ENCODE results near the gene INPP5D. TPM values are rescaled to one million over a fixed set of nuclear protein-coding genes. Genes with fewer than 3 reads are reported as not detected.
"Not testable (repeated sequence)": the region's sequence is repeated elsewhere in the genome, so short reads cannot be mapped to it uniquely, and the experiment has no call there.

The INPP5D gene
- 0.86 TPM for polyA plus RNA-seq (2013, experiment 1 of 2; ENCODE audit: insufficient read length)
- 0.71 TPM for polyA plus RNA-seq (2013, experiment 2 of 2; ENCODE audit: insufficient read length)

DNA sequence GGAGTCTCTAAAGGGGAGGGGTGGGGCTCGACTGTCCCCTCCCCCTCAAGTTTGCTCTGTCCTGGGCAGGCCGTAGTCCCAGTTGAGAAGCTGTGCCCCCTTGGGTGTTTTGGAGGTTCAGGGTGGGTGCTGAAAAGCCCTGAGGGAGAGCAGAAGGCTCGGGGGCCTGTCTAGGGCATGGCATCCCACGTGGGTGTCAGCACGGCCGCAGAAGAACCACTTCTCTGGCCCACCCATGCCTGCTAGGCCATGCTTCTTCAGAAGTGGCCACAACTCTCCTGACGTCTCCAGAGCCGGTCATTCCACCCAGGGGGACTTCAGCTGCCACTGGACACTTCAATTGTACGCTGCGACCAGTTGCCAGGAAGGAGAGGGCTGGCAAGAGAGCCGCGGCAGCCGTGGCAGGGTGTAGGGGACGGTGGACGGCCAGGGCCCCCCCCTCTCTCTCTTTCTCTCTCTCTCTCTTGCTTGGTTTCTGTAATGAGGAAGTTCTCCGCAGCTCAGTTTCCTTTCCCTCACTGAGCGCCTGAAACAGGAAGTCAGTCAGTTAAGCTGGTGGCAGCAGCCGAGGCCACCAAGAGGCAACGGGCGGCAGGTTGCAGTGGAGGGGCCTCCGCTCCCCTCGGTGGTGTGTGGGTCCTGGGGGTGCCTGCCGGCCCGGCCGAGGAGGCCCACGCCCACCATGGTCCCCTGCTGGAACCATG, at the start of gene INPP5D:
INPP5D (plus strand) TSS at position 546 of the 704 bp plus-strand sequence; CDS start at position 683, 137 bp downstream.
- DNase-seq: no peak

DNA sequence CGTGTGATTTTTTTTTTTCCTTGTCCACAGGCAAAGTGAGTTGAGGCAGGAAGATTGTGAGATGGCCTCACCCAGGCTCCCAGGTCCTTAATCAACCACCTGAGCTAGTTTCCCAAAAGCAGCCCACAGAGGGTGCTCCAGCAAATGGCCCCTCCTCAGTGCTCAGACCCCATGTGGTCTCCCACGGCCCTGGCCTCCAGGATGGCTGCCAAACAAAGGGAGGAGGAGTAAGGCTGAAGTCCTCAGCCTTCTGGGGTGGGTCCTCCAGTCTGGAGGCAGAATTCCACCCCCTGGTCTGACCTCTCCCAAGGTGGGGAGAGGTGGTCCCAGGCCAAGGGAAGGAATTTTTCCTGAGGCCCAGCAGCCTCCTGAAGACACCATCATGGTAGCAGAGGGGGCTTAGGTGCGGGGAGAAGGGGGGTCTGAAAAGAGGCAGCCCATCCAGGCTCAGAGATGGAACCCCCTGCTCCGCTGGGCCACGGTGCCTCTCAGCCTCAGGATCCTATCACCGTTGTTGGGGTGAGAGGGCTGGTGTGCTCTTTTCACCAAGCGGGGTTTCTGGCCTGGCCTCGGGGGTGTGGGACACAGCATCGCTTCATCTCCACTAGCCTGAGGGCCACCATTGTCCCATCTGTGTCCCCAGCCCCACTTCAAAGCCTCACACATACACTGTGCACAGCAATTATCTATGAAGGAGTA, 49.4 kb upstream of the INPP5D start:
- DNase-seq: no peak

DNA sequence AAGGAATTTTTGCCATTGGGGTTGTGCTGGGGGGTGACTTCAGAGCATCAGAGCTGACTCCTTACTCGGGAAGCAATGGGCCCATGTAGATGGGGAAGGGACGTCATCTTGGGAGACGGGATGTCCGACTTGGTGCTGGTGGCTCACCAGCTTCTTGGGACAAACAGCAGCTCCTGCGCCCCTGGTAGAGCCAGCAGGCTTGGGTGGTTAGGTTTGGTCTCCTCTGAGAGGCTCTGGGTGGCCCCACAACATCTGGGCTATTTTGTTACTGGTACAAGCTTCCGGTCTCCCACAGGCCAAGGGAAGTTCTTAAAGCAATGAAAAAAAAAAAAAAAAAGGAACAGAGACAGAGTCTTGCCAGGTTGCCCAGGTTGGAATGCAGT, 48.9 kb upstream of the INPP5D start:
- DNase-seq: no peak

DNA sequence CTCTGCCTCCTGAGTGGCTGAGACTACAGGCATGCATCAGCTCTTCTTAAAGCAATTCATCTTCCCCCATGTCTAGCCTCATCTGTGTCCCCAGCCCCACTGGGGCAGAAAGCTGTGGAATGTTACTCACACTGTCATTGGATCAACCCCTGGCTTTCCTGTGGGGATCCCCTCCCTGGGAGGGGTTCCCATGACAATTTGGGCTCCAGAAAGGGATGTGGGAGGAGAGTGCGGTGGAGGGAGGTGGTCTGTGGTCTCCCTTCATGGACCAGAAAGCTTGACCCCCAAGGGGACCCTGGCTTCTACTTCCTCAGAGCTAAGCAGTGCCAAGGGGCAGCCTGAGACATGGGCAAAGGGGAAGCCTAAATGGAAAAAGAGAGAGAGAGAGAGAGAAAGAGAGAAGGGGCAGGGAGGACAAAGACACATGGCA, 48.4 kb upstream of the INPP5D start:
- no peak for DNase-seq

DNA sequence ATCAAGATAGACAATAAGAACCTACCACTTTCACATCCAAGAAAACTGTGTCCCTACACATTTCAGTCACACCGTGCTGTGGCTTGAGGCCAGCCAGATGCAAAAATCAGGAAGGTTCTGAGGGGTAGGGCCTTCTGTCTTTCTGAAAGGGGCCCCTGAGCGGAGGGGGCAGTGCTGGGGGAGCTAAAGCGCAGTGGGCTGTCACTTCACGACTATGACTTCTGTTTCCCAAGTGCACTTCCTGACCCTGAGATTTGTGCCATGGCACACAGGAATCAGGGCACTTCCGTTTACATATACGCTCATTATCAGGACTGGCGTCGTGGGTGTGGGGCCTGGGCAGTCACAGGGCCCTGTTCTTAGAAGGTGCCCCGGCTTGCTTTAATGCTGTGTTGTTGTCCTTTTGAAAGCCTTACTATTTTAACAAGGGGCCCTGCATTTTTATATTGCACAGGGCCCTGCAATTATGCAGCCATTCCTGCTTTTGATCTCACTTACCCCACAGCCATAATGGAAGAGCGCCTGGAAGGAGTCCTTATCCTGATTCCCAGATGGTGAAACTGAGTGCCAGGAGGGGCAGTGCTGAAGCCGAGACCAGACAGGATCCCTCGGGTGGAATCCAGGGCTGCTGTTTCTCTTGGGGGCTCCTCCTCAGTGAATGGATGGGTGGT, 47.7 kb upstream of the INPP5D start:
- DNase-seq: no peak

DNA sequence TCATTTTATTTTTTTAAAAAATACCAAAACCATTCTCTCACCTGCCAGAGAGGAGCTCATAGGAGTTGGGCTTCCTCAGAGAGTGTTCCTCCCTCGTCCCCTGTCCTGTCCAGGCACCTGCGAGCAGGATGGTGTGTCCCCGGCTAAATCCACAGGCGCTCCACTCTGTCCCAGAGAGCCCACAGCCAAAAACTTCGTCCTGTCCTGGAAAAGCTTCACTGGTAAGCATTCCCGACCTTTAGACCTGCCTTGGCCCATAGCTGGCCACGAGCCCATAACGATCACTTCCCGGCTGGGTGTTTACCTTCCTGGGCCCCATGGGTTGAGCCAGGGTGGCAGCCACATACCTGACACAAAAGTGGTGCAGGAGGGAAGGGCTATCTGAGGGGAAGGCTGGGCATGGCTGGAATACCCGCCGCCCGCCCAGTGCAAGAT, 47.1 kb upstream of the INPP5D start, which contains the start of gene NGEF:
NGEF (minus strand) TSS at position 230 of the 435 bp plus-strand sequence. CDS start 38,366 bp downstream, outside the sequence.
- DNase-seq: no peak

DNA sequence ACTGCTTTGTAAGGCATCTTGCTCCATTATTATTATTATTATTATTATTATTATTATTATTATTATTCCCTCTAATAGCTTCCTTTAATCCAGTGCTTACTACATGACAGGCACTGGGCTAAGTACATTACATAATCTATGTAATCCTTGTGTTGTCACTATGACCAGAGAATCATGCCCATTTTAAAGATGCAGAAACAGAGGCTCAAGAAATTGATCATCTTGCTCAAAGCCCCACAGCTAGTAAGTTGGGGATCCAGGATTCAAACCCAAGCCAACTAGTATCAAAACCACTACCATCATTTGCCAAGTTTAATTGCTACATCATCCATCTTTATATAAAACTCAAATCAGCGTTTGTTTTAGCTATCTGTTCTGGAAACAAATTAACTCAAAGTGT, 46.5 kb upstream of the INPP5D start:
- no peak for DNase-seq

DNA sequence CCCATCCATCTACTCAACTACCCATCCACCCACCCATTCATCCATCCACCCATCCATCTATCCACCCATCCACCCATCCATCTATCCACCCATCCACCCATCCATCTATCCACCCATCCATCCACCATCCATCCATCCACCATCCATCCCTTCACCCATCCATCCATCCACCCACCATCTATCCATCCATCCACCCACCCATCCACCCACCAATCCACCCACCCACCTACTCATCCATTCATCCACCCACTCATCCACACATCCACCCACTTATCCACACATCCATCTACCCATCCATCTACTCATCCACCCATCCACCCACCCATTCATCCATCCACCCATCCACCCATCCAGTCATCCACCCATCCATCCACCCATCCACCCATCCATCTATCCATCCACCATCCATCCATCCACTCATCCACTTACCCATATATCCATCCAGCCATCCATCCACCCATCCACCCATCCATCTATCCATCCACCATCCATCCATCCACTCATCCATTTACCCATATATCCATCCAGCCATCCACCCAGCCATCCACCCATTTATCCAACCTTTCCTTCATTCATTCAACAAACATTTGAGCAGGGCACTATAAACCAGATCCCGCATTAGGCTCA, 45.0 kb upstream of the INPP5D start:
- DNase-seq: no peak

DNA sequence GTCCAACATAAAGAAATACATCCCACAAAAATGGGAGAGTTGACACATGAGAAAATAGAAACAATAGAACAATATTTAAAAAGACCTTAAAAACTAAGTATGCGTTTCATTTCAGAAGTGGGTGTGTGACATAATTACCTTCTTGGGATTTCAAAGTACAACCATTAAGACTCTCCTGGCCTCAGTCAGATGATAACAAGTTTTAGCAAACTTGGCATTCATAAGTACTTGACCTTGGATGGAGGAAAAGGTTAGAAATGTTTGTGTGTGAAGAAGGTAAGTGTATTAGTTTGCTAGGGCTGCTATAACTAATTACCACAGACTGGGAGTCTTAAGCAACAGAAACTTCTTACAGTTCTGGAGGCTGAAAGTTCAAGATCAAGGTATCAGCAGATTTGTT, 42.2 kb upstream of the INPP5D start:
- no peak for DNase-seq

DNA sequence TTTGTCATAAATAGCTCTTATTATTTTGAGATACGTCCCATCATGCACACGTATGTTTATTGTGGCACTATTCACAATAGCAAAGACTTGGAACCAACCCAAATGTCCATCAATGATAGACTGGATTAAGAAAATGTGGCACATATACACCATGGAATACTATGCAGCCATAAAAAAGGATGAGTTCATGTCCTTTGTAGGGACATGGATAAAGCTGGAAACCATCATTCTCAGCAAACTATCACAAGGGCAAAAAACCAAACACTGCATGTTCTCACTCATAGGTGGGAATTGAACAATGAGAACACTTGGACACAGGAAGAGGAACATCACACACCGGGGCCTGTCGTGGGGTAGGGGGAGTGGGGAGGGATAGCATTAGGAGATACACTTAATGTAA, 40.5 kb upstream of the INPP5D start:
- not testable (repeated sequence) for DNase-seq

DNA sequence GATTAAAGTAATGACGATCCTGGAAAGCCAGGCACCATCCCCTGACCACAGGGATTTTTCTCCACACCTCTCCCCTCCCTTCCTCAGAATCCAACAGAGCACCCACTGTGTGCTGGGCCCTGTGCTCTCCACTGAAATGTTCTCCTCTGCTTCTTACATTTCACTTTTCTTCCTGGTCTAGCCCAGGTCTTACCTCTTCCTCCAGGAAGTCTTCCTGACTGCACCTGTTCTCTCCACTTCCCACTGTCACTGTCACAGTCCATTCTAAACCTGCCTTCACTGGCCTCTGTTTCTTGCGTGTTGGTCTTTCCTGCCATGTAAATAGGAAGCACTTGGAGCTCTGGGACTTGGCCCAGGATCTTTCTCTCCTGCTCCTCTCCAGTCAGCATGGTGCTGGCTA, 39.7 kb upstream of the INPP5D start:
- DNase-seq: no peak

DNA sequence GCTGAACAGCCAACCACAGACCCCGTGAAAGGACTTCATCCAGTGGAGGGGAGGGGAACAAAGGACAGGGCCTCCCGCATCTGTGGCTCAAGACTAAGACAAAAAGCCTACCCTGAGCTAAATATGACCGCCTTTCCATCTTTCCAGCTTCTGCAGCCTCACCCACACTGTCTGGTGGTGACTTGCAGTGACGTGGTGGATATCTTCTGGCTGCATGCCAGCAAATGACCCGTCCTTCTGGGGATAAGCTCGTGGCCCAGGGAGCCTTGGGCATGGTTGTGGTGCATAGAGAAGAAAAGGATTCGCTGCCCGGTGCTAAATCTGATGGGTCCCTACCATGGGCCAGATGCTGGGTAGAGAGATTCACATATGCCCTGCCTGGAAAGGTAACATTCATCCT, 38.4 kb upstream of the INPP5D start:
- DNase-seq: no peak

DNA sequence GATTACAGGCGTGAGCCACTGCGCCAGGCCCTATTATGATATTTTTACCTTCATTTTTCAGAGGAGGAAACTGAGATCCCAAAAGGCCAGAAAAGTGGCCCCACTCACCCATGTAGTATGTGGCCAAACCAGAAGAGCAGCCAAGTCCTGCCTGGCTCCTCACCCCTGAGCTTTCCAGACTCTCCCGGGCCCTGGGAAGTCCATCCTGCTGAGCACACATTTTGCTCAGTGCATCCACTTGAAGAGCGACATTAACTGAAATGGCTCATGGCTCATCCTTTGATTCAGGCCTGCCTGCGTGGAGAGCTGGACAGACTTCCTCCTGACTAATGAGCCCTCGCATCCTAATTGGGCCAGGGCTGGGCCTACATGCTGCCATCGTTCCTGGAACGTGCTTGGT, 37.6 kb upstream of the INPP5D start:
- no peak for DNase-seq

DNA sequence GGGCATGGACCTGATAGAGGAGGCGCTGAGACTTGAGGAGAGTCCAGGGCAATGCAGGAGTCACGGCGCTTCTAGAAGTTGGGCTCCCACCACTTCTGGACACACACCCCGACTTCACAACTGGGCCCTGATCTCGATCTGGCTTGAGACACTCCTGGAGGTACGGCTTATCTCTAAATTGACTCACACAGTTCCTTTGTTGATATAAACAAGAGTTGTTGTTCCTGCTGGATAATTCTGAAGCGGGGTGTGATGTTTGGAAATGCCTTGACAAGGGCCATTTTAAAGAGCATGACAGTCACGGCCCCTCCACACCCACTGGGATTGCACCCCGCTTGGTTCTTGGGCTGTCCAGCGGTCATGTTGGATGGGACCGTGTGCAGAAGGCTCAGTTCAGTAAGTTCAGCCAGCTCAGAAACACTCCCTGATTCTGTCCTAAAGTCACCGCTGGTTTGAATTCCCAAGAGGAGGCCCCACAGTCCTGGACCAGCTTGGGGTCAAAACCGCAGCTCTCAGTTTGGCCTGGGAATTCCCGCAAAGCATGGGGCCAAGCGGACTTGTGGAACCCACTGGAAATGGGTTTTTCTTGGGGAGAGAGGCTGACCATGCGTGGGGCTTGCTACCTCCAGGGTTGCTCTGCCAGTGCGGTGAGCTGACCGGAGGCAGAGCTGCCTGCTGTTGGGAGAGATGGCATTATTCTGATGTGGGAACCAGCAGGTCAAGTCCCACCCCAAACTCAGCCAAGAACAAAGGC, 37.0 kb upstream of the INPP5D start:
- no peak for DNase-seq

DNA sequence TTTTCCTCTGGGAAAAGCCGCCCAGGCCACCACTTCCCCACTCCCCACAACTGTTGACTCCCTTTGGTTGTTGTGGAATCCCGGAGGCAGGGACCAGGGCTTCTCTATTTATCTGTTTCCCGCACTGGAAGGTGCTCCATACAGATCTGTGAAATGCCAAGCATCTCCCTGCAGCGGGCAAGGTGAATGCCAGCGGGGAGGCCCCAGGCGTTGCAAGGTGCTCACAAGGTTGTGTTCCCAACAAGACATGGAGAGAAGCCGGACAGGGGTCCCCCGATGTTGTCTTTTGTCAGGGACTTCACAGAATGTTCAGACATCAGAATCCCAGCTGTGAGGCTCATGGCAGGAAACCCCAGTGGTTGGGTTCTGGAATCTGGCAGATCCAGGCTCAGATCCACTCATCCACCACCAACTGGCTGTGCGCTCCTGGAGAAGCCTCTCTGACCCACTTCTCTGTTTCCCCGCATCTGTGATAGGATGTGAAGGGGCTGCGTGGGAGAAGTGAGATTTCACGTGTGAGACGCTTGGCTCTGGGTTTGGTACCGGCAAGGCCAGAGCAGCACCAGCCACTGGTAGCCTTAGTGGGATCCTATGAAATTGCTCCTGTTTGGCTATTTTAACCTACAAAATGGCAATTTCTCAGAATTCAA, 36.3 kb upstream of the INPP5D start:
- DNase-seq: no peak

DNA sequence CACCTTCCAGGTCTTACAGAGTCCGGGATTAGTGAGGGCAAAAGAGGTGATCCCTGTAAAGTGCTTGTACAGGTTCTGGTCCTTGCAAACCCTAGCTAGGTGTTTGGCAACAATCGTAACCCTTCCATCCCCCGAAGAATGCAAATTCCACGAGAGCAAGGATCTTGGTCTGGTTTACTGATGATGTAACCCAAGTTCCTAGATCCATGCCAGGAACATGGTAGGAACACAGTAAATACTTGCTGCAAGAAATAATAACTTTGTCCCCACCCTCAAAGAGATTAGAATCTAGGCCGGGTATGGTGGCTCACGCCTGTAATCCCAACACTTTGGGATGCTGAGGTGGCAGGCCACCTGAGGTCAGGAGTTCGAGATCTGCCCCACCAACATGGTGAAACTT, 34.4 kb upstream of the INPP5D start:
- DNase-seq: no peak

DNA sequence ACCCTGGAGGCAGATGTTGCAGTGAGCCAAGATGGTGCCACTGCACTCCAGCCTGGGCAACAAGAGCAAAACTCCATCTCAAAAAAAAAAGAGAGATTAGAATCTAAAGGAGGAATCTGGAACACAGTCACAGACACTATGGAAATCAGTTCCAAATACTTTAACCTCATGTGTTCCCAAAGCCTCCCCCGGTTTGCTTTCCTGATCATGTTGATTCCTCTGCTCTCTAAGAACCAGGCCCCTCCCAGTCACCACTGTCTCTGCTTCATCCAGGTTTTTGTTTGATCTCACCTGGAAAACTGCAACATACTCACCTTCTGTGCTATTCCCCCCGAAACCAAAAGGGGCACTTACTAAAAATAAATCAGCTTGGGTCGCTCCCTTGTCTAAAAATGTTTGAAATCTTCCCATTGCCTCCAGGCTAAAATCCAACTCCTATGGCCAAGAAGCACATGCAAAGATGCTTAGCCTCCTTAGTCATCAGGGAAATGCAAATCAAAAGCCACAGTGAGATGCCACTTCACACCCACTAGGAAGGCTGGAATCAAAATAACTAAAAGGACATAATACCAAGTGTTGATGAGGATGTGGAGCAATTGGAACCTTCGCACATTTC, 33.8 kb upstream of the INPP5D start:
- peak; percentile 55 for DNase-seq

DNA sequence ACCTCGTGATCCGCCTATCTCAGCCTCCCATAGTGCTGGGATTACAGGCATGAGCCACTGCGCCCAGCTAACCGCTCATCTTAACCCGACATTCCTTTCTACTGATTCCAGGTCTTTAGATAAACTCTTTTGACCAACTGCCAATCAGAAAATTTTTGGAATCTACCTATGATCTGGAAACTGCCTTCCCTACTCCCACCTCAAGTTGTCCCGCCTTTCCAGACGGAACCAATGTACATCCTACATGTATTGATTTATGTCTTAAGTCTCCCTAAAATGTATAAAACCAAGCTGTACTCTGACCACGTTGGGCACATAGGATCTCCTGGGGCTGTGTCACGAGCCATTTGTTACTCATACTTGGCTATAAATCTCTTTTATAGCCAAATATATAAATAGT, 30.8 kb upstream of the INPP5D start:
- DNase-seq: peak; percentile 50

DNA sequence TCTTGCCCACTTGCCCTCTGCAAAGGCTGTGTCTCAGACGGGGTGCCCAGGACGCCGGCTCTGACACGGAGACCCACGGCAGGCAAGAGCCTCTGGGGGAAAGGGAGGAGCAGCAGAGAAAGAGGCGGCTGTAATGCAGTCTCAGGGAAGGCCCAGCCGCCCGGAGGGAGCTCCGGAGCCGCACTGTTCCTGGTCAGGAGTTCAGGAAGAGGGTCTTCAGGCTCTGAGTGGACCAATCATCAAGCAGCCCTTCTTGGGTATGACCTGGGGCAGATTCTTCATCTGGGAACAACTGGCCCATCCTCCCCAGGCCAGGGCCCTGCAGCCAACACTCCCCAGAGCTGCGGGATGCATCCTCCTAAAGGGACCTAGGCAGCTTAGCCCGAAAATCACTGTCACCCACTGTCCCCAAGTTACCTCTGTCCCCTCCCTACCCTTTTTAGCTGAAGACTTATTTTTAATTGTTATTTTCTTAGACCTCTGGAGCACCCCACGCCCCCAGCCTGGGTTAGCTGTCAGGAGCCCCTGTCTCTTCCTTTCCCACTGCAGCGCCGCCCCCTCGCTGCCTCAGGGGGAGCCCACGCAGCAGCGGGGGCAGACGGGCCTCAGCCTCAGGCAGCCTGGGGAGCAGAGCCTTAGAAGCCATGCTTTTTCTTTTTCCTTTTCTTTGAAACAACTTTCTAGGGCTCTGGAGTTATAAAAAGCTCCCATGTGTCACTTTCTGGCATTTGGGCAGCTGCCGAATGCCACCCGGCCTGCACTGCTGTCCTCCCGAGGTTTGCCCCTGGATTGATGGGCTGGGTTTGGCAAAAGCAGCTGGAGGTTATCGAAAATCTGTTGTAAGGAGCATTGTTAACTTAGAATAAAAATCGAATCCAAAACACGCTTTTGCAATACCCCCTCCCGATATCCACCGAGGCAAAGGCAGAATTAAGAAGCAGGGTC, 28.3 kb upstream of the INPP5D start:
- no peak for DNase-seq

Measured in fibroblast of skin of abdomen (primary cell).